ENCODE measurements around the gene CYP2B6.
"Not testable (repeated sequence)": the region's sequence is repeated elsewhere in the genome, so short reads cannot be mapped to it uniquely, and the experiment has no call there.

The CYP2B6 gene

DNA sequence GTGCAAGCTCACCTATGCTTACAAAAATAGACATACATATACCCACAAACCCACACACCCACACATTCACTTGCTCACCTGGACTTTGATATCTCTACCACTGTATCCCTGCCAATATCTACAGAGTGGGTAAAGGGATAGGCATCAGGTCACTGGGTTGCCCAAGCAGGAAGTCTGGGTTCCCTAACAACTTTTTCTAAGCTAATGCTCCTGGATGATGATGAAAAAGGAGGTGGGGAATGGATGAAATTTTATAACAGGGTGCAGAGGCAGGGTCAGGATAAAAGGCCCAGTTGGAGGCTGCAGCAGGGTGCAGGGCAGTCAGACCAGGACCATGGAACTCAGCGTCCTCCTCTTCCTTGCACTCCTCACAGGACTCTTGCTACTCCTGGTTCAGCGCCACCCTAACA lies at the start of gene CYP2B6:
TSS of gene CYP2B6 (plus strand) at position 311 of the 410 bp plus-strand sequence. CDS start at position 335, 24 bp downstream.
- no peak for DNase-seq

DNA sequence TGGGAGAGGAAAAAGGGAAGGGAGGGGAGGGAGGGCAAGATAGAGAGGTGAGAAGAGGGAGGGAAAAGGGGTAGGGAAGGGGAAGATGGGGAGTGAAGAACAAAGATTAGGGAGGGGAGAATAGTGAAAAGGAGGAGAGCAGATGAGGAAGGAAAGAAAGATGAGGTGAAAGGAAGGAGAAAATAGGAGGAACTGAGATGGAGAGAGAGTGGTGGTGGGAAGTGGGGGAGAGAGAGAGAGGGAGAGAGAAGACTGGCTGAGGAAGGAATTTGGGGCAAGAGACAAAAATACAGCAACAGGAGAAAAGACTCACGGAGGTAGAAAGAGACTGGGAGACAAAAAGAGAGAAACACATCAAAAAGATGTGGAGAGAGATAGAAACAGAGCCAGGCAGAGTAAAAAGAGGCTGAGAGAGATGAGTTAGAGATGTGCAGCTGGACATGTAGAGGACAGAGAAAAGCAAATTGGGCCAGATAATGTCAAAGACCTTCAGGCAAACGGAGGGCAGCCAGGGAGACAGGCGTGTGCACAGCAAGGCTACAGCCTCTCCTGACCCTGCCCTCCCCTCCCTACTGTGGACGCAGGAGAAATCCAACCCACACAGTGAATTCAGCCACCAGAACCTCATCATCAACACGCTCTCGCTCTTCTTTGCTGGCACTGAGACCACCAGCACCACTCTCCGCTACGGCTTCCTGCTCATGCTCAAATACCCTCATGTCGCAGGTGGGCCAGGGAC lies 49.4 kb upstream of the CYP2B6 start:
- no peak for DNase-seq

DNA sequence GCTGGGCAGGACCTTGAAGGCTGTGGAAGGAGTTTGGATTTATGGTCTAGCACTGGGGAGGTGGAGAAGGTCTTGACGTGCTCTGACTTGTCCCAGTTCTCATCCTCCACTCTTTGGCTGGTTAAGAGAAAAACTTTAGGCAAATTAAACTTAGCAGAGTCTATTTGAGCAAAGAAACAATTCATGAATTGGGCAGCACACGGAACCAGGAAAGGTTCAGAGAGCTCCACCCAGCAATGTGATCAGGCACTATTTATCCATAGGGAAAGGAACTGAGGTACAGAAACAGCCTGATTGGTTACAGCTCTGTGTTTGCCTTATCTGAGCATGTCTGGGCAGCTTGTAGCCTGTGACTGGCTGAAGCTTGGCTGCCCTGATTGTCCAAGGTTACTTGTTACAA lies 45.4 kb upstream of the CYP2B6 start:
- DNase-seq, result no peak

DNA sequence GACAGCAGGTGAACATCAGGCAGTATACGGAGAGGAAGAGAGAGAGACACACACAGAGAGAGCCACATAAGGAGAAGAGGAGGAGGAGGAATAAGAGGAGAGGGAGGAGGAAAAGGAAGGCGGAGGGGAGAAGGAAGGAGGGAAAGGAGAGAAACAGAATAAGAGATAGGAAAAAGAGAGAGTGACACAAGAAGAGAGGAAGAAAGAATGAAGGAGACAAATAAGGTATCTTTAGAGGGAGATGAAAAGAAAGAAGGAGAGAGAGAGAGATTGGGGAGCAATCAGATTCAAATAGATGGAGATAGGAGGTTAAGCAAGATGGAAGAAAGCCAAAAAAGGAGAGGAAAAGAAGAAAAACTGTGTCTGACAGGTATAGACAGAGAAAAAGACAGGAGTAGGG lies 44.0 kb upstream of the CYP2B6 start:
- no peak for DNase-seq

GRCh38 chr19:40947573-40947972 lies 43.5 kb upstream of the CYP2B6 start:
- DNase-seq, result no peak

GRCh38 chr19:40948580-40949299 lies 42.3 kb upstream of the CYP2B6 start:
- no peak for DNase-seq

GRCh38 chr19:40954573-40954972 lies 36.5 kb upstream of the CYP2B6 start:
- DNase-seq, result no peak

DNA sequence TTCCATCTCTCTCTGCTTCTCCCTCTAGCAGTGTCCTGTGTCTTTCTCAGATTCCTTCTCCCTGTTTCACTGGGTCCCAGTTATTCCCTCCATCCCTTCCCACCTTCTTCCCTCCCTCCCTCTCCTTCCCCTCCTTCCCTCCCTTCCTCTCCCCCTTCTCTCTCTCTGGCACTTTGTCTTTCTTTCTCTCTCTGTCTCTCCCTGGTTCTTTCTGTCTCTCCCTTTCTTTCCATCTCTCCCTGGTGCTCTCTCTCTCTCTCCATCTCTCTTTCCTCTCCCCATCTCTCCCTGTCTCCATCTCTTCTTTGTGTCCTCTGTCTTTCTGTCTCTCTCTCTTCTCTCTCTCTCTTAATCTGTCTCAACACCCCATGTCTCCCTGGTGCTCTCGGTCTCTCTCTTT lies 31.7 kb upstream of the CYP2B6 start:
- DNase-seq, result no peak

GRCh38 chr19:40960062-40960685 lies 30.9 kb upstream of the CYP2B6 start:
- DNase-seq, result no peak

DNA sequence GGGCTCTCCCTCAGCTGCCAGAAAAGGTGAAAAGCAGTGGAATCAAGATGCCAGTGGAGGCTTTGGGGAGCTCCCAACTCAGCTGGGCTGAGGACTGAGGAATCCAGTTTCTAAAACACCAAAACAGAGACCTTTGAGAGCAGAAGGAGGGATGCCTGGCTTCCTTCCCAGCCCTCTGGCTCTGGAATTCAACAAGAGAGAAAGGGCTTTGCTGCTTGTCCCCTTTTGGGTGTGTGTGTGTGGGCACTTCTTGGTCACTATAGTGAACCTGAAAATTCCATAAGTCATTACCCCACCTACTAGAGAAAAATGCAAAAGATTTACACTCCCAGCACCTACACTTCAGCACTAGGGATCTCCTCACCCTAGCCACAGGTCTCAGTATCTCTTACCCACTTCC lies 30.3 kb upstream of the CYP2B6 start:
- DNase-seq, result no peak

GRCh38 chr19:40962460-40962961 lies 28.6 kb upstream of the CYP2B6 start:
- DNase-seq, result no peak

- not testable (repeated sequence) for DNase-seq
These were observed 26.7 kb upstream of the CYP2B6 start for GRCh38 chr19:40964361-40964760.

- DNase-seq, result not testable (repeated sequence)
These were observed 25.7 kb upstream of the CYP2B6 start for GRCh38 chr19:40965351-40965750.

DNA sequence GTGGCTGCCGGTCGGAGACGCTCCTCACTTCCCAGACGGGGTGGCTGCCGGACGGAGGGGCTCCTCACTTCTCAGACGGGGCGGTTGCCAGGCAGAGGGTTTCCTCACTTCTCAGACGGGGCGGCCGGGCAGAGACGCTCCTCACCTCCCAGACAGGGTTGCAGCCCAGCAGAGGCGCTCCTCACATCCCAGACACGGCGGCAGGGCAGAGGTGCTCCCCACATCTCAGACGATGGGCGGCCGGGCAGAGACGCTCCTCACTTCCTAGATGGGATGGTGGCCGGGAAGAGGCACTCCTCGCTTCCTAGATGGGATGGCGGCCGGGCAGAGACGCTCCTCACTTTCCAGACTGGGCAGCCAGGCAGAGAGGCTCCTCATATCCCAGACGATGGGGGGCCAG lies 24.5 kb upstream of the CYP2B6 start:
- not testable (repeated sequence) for DNase-seq

DNA sequence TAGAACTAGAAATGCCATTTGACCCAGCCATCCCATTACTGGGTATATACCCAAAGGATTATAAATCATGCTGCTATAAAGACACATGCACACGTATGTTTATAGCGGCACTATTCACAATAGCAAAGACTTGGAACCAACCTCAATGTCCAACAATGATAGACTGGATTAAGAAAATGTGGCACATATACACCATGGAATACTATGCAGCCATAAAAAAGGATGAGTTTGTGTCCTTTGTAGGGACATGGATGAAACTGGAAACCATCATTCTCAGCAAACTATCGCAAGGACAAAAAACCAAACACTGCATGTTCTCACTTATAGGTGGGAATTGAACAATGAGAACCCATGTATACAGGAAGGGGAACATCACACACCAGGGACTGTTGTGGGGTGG lies 23.0 kb upstream of the CYP2B6 start:
- DNase-seq, result not testable (repeated sequence)

GRCh38 chr19:40969721-40970120 lies 21.4 kb upstream of the CYP2B6 start:
- not testable (repeated sequence) for DNase-seq

GRCh38 chr19:40970396-40971345 lies 20.4 kb upstream of the CYP2B6 start:
- DNase-seq, result not testable (repeated sequence)

DNA sequence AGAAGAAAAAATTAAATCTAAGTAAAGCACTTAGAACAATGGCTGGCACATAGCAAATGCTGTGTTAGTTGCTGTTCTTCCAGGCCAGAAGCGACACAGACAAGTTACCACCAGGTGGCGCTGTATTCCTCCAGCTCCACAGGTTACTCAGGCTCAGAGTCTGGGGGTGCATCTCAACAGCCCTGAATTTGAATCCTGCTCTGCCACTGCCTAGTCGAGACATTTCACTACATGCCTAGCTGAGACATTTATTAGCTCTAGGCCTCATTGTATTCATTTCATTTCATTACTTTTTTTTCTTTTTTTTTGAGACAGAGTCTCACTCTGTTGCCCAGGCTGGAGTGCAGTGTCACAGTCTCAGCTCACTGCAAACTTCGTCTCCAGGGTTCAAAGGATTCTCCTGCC lies 16.4 kb upstream of the CYP2B6 start:
- DNase-seq, result peak; percentile 52

DNA sequence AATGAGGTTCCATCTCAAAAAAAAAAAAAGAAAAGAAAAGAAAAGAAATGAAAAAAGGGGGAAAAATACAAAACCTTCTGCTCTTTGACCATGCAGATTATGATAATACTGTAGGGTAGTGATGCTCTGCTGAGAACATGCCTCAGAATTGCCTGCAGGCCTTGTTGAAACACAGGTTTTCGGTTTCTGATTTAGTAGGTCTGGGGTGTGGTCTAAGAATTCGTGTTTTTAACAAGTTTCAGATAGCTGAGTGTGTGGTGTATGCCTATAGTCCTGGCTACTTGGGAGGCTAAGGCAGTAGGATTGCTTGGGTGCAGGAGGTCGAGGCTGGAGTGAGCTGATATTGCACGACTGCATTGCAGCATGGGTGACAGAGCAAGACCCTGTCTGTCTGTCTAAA lies 14.9 kb upstream of the CYP2B6 start:
- no peak for DNase-seq

GRCh38 chr19:40976724-40977123 lies 14.4 kb upstream of the CYP2B6 start:
- no peak for DNase-seq

DNA sequence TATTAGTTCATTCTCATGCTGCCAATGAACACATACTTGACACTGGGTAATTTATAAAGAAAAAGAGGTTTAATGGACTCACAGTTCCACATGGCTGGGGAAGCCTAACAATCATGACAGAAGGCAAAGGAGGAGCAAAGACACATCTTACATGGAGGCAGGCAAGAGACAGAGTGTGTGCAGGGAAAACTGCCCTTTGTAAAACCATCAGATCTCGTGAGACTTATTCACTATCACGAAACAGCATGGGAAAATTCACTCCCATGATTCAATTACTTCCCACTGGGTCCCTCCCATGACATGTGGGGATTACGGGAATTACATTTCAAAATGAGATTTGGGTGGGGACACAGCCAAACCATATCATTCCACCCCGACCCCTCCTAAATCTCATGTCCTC lies 11.3 kb upstream of the CYP2B6 start:
- DNase-seq, result not testable (repeated sequence)

GRCh38 chr19:40980743-40981442 lies 10.2 kb upstream of the CYP2B6 start:
- not testable (repeated sequence) for DNase-seq
